ENCODE results near the gene RBFOX2.

RBFOX2 gene

DNA sequence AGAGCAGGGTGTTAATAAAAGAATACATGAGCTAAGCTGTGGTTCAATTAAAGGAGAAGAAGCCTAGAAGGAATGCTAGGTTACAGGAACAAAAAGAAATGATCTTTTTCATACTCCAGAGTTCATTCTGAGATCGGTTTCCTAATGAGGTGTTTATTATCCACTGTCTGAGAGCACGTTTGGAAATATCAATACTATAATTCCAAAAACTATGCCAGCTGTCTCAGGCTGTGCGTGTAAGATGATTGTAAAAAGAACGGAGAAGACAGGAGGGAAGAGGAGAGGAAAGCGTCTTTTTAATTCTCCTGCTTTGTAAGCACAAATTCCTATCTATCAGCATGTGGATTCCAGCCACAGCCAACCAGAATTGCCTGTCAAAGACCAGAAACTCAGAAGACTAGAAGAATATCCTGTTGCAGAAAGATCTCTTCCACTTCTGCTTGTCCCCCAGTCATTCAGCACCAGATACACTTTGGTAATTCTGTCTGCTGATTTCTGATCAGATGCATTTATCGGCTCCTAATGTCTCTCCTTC lies 285.2 kb downstream of the RBFOX2 start:
- H3K4me1 ChIP-seq (ENCODE audit: low read length), result no peaks in the 10 kb centered on the region
- no peak for TF ChIP-seq EZH2phosphoT487 (IDR thresholded peaks at IDR 0.05; ENCODE audit: low read depth)
- TF ChIP-seq, protein P1, sequence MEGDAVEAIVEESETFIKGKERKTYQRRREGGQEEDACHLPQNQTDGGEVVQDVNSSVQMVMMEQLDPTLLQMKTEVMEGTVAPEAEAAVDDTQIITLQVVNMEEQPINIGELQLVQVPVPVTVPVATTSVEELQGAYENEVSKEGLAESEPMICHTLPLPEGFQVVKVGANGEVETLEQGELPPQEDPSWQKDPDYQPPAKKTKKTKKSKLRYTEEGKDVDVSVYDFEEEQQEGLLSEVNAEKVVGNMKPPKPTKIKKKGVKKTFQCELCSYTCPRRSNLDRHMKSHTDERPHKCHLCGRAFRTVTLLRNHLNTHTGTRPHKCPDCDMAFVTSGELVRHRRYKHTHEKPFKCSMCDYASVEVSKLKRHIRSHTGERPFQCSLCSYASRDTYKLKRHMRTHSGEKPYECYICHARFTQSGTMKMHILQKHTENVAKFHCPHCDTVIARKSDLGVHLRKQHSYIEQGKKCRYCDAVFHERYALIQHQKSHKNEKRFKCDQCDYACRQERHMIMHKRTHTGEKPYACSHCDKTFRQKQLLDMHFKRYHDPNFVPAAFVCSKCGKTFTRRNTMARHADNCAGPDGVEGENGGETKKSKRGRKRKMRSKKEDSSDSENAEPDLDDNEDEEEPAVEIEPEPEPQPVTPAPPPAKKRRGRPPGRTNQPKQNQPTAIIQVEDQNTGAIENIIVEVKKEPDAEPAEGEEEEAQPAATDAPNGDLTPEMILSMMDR (IDR thresholded peaks at IDR 0.05; ENCODE audit: low read depth, low read length), result no peak

DNA sequence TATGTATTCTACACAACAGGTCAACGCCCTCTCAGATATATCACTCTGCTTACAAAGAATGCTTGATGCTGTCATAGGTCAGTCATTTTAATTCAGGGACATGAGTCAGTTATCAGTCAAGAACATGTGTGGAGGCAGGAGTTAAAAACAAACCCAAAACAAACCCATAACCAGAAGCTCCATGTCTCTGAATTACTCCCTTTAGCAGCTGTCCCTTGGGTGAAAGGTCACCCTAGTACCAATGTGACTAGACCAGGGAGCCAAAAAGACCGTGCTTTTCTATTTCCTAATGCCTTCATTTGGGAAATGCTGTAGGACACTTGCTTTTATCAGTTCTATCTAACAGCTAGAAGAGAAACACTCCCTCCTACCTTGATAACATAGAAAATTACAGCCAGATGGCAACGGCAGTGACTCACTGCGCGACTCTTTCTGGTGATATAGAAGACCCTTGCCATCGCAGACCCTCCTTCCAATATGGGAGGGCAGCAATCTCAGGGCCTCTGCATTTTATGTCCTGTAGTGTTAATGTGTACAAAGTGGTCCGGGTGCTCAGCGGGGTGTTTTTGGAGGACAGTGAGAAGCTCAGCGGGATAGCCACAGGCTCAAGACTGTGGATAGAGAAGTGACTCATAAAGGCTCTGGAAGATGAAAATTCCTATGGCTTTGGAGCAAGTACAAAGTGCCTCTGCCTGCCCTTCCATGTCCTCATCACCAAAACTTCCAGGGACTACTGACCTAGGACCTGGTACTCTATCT lies 286.1 kb downstream of the RBFOX2 start:
- H4K20me1 ChIP-seq (ENCODE audit: insufficient read depth, low read length), result no peaks in the 10 kb centered on the region
- H3K79me2 ChIP-seq (ENCODE audit: low read length), result no peaks in the 10 kb centered on the region
- no peak overlapping the region for H3K27ac ChIP-seq (ENCODE audit: low read length)
- TF ChIP-seq, protein P1 (IDR thresholded peaks at IDR 0.05; ENCODE audit: low read depth, low read length), result no peak
- H3K4me3 ChIP-seq (ENCODE audit: low read length), result no peak overlapping the region
- H3K9me3 ChIP-seq (ENCODE audit: insufficient read depth, low read length), result no peaks in the 10 kb centered on the region
- no peaks in the 10 kb centered on the region for H3K36me3 ChIP-seq (replicated peaks; ENCODE audit: low read depth, low read length)
- no peak overlapping the region for H3K9ac ChIP-seq (ENCODE audit: low read length)
- peaks cover 93% of the 10 kb centered on the region for H3K27me3 ChIP-seq (ENCODE audit: low read depth, low read length)
- no peak overlapping the region for H2AFZ ChIP-seq (ENCODE audit: low read depth, low read length)
- no peaks in the 10 kb centered on the region for H3K4me1 ChIP-seq (ENCODE audit: low read length)
- no peak overlapping the region for H3K4me2 ChIP-seq (ENCODE audit: low read length)

More for the DNA sequence above, 285.2 kb downstream of the RBFOX2 start:
- peaks cover 94% of the 10 kb centered on the region for H3K27me3 ChIP-seq (ENCODE audit: low read depth, low read length)
- H3K36me3 ChIP-seq (replicated peaks; ENCODE audit: low read depth, low read length), result no peaks in the 10 kb centered on the region
- H3K27ac ChIP-seq (ENCODE audit: low read length), result no peak overlapping the region
- H3K4me2 ChIP-seq (ENCODE audit: low read length), result no peak overlapping the region
- no peaks in the 10 kb centered on the region for H3K79me2 ChIP-seq (ENCODE audit: low read length)
- H2AFZ ChIP-seq (ENCODE audit: low read depth, low read length), result no peak overlapping the region
- H3K9me3 ChIP-seq (ENCODE audit: insufficient read depth, low read length), result no peaks in the 10 kb centered on the region
- H3K4me3 ChIP-seq (ENCODE audit: low read length), result no peak overlapping the region
- H4K20me1 ChIP-seq (ENCODE audit: insufficient read depth, low read length), result no peaks in the 10 kb centered on the region
- no peak overlapping the region for H3K9ac ChIP-seq (ENCODE audit: low read length)

DNA sequence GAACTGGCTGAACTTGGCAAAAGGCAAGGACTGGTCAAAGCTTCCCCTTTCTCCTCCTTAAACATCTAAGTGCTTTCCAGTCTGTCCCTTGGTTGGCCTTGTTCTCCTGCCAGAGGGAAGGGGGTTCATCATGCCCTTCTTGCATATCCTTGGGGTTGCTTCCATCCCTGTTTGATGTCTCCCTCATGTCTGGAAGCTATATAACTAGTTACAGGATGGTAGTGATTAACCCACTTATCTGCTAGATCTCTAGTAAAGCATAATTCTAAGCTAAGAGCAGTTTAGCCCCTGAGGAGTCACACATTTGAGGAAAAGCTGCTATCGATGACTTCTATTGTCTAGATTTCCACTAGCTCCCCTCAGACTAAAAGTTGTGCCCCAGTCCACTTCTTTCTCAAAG lies 288.0 kb downstream of the RBFOX2 start:
- Histone ChIP-seq H3K79me2 (ENCODE audit: low read length) (no peaks in the 10 kb centered on the region), H4K20me1 (ENCODE audit: insufficient read depth, low read length) (no peaks in the 10 kb centered on the region), H3K27me3 (ENCODE audit: low read depth, low read length) (peaks cover 92% of the 10 kb centered on the region), H3K36me3 (replicated peaks; ENCODE audit: low read depth, low read length) (no peaks in the 10 kb centered on the region), H3K4me1 (ENCODE audit: low read length) (no peaks in the 10 kb centered on the region), H3K27ac (ENCODE audit: low read length) (no peak overlapping the region), H3K9me3 (ENCODE audit: insufficient read depth, low read length) (no peaks in the 10 kb centered on the region), H3K9ac (ENCODE audit: low read length) (no peak overlapping the region), H2AFZ (ENCODE audit: low read depth, low read length) (no peak overlapping the region), H3K4me3 (ENCODE audit: low read length) (no peak overlapping the region), H3K4me2 (ENCODE audit: low read length) (no peak overlapping the region)
- TF ChIP-seq, protein P1 (IDR thresholded peaks at IDR 0.05; ENCODE audit: low read depth, low read length), result no peak
- TF ChIP-seq EZH2phosphoT487 (IDR thresholded peaks at IDR 0.05; ENCODE audit: low read depth), result no peak

DNA sequence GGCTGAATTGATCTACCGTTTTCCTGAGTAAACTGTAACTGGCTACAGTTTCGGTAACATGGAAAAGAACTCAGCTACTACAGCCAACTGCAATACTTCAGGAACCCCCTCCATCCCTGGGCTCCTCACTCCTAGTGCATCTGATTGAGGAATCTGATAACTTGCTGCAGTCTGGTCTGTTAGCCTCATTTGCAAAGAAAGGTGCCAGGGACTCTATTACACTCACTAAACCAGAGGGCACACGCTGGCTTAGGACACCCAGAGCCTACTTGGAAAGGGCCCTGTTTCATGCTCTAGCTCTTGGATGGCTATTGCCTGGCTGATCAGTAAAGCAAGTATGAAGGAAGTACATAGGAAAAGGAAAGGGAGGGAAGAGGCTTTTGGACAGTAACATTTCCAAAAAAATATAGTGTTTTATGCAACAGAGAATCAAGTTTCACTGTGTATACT lies 288.7 kb downstream of the RBFOX2 start:
- Histone ChIP-seq H4K20me1 (ENCODE audit: insufficient read depth, low read length) (no peaks in the 10 kb centered on the region), H3K4me1 (ENCODE audit: low read length) (no peaks in the 10 kb centered on the region), H3K36me3 (replicated peaks; ENCODE audit: low read depth, low read length) (no peaks in the 10 kb centered on the region), H3K9ac (ENCODE audit: low read length) (no peak overlapping the region), H3K27ac (ENCODE audit: low read length) (no peak overlapping the region), H3K27me3 (ENCODE audit: low read depth, low read length) (peaks cover 85% of the 10 kb centered on the region), H3K4me2 (ENCODE audit: low read length) (no peak overlapping the region), H3K4me3 (ENCODE audit: low read length) (no peak overlapping the region), H3K79me2 (ENCODE audit: low read length) (no peaks in the 10 kb centered on the region), H3K9me3 (ENCODE audit: insufficient read depth, low read length) (no peaks in the 10 kb centered on the region), H2AFZ (ENCODE audit: low read depth, low read length) (no peak overlapping the region)
- TF ChIP-seq, protein P1 (IDR thresholded peaks at IDR 0.05; ENCODE audit: low read depth, low read length), result no peak
- TF ChIP-seq EZH2phosphoT487 (IDR thresholded peaks at IDR 0.05; ENCODE audit: low read depth), result no peak

All from OCI-LY3 (cell line).